NCI-H2081 (cell line): ENCODE measurements around the gene PLEKHG4.
A peak's percentile ranks its signal among the peaks of the same experiment; 100 is the strongest.

Experiments used
- DNase-seq, 2 experiments: peaks; one replicate each; lab custom pipeline; 2025; lab: John Stamatoyannopoulos, UW

PLEKHG4 gene

DNA sequence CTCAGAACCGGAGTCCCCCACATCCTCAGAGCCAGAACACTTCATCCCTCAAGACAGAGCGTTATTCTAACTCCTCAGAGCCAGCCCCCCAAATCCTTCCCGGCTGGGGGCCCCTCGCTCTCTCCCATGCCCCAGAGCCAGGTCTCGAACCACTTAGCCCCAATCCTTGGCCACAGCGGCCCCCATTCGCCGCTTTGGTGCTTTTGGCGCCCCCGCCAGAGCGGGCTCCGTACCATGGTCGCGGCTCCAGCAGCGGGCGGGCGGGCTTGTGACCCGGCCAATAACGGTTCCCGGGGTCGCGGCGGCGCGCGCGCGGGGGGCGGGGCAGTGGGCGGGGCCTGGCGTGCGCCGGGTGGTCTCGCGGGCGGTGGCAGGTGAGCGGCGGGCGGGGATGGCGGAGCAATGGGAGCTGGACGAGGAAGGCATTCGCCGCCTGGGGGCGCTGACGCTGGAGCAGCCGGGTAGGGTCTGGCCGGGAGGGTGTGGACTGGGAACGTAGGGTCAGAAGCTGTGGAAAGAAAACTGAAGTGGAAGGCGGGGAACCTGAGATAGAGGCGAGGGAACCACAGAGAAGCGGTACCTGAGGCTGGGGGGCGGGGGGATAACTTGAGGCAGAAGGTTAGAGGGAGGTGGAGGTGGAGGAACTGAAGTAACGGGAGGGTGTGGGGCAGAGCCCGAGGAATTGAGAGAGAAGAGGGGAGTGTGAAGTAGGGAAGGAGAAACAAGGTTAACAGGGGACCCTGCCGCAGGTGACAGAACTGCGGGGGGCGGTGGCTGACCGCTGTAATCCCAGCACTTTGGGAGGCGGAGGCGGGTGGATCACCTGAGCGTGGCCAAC is 47.4 kb downstream of the PLEKHG4 start, which contains the start of the genes KCTD19 and LRRC36:
Gene KCTD19 (minus strand): TSS at position 270 of the 838 bp plus-strand sequence. CDS start 34 bp downstream, at position 236.
Gene LRRC36 (plus strand): TSS at position 344 of the 838 bp plus-strand sequence. CDS start 48 bp downstream, at position 392.
- peak; percentile 31 to 48 for DNase-seq

DNA sequence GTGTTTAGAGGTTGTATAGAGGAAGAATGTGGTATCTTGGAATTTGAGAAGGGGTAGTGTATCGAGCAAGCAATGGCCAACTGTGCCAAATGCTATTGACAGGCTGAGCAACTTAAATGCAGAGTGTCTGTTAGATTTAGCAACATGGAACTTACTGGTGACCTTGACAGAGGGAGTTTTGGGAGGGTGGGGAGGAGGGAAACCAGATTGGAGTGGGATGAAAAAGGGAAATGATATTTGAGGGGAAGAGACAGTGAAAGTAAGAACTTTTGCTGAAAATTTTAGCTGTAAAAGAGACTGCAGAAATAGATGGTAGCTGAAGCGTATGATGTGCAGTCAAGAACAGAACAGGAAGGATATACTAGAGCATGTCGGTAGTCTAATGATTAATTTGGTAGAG is 48.4 kb downstream of the PLEKHG4 start:
- DNase-seq = no peak

- no peak for DNase-seq
Measured at GRCh38 chr16:67329901-67330300, 50.6 kb downstream of the PLEKHG4 start.

DNA sequence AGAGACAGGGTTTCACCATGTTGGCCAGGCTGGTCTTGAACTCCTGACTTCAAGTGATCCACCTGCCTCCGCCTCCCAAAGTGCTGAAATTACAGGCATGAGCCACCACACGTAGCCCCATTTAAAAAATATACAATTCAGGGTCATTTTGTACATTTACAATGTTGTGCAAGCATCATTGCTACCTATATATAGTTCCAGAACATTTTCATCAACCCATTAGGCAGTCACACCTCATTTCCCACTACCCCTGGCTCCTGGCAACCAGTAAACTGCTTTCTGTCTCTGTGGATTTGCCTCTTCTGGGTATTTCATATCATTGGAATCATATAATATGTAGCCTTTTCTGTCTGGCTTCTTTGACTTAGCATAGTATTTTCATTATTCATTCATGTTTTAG is 54.0 kb downstream of the PLEKHG4 start:
- no peak for DNase-seq

DNA sequence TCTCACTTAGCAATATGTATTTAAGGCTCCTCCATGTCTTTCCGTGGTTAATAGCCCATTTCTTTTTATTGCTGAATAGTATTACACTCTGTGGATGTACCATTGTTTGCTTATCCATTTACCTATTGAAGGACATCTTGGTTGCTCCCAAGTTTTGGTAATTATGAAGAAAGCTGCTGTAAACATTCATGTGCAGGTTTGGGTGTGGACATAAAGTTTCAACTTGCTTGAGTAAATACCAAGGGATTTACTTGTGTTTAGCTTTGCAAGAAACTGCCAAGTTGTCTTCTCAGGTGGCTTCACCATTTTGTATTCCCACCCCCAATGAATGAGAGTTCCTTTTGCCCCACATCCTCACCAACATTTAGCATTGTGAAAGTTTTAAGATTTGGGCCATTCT is 56.8 kb downstream of the PLEKHG4 start:
- no peak for DNase-seq

DNA sequence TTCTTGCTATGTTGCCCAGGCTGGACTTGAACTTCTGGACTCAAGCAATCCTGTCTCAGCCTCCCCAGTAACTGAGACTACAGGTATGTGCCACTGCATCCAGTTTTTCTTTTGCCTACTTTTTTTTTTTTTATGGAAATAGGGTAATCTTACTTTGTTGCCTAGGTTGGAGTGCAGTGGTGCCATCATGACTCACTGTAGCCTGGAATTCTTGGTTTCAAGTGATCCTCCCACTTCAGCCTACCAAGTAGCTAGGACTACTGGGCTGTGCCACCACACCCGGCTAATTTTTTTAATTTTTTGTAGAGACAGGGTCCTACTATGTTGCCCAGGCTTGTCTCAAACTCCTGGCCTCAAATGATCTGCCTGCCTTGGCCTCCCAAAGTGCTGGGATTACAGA is 57.3 kb downstream of the PLEKHG4 start:
- DNase-seq = no peak
